GM19438 (cell line): ENCODE results near the gene TBC1D5.
A peak's percentile ranks its signal among the peaks of the same experiment; 100 is the strongest.
"Not testable (repeated sequence)": the region's sequence is repeated elsewhere in the genome, so short reads cannot be mapped to it uniquely, and the experiment has no call there.

Experiments
- ATAC-seq: cut with Tn5 transposase; IDR thresholded peaks from one replicate; pipeline ENCODE4 v1.9.1; 2021; ENCODE audit warnings: low read depth; ENCODE audit not compliant: unreplicated experiment

Gene TBC1D5

GRCh38 chr3:17752436-17752835, 10.0 kb upstream of the TBC1D5 start:
- no peak for ATAC-seq

- ATAC-seq, result peak; percentile 37
Measured at GRCh38 chr3:17749705-17750293, 7.4 kb upstream of the TBC1D5 start.

GRCh38 chr3:17749281-17749680, 6.8 kb upstream of the TBC1D5 start:
- ATAC-seq, result peak; percentile 29

GRCh38 chr3:17747890-17748247, 5.4 kb upstream of the TBC1D5 start:
- peak; percentile 22 for ATAC-seq

- peak; percentile 60 for ATAC-seq
Measured at GRCh38 chr3:17747174-17747889, 4.9 kb upstream of the TBC1D5 start.

- no peak for ATAC-seq
Measured at GRCh38 chr3:17745894-17746293, 3.5 kb upstream of the TBC1D5 start.

- ATAC-seq, result no peak
Measured at GRCh38 chr3:17745301-17745700, 2.9 kb upstream of the TBC1D5 start.

- ATAC-seq, result no peak
Measured at GRCh38 chr3:17744693-17745092, 2.3 kb upstream of the TBC1D5 start.

- no peak for ATAC-seq
Measured at GRCh38 chr3:17743658-17743995, 1.2 kb upstream of the TBC1D5 start.

GRCh38 chr3:17742880-17743657, 638 bp upstream of the TBC1D5 start:
- peak; percentile 1 for ATAC-seq

GRCh38 chr3:17741621-17742101, 770 bp downstream of the TBC1D5 start:
- no peak for ATAC-seq

GRCh38 chr3:17740721-17741141, 1.7 kb downstream of the TBC1D5 start:
- no peak for ATAC-seq

GRCh38 chr3:17738921-17739320, 3.5 kb downstream of the TBC1D5 start:
- ATAC-seq, result no peak

- ATAC-seq, result no peak
Measured at GRCh38 chr3:17738219-17738618, 4.2 kb downstream of the TBC1D5 start.

- ATAC-seq, result no peak
Measured at GRCh38 chr3:17737591-17737990, 4.8 kb downstream of the TBC1D5 start.

GRCh38 chr3:17735362-17735761, 7.1 kb downstream of the TBC1D5 start:
- not testable (repeated sequence) for ATAC-seq

GRCh38 chr3:17733768-17734167, 8.7 kb downstream of the TBC1D5 start:
- no peak for ATAC-seq

- no peak for ATAC-seq
Measured at GRCh38 chr3:17733215-17733614, 9.2 kb downstream of the TBC1D5 start.

GRCh38 chr3:17730318-17730967, 12.0 kb downstream of the TBC1D5 start:
- no peak for ATAC-seq

- no peak for ATAC-seq
Measured at GRCh38 chr3:17726313-17726712, 16.1 kb downstream of the TBC1D5 start.

GRCh38 chr3:17725844-17726243, 16.6 kb downstream of the TBC1D5 start:
- ATAC-seq, result not testable (repeated sequence)
